AG10803 (cell line): Measurements from ENCODE around the gene PRKCH.

Experiments
- DNase-seq: peaks from one replicate; pipeline ENCODE4 v3.0.0; 2010; ENCODE audit warnings: low read depth
- H3K4me3 ChIP-seq: 2 replicates; pipeline ENCODE4 v1.5.1; 2011; ENCODE audit warnings: mild to moderate bottlenecking, low read length, control low read depth
- TF ChIP-seq, protein P1 (sequence below): conservative IDR thresholded peaks from 2 replicates; pipeline ENCODE4 v1.5.1; 2011; ENCODE audit warnings: mild to moderate bottlenecking, low read length, control low read depth, inconsistent platforms

PRKCH gene

DNA sequence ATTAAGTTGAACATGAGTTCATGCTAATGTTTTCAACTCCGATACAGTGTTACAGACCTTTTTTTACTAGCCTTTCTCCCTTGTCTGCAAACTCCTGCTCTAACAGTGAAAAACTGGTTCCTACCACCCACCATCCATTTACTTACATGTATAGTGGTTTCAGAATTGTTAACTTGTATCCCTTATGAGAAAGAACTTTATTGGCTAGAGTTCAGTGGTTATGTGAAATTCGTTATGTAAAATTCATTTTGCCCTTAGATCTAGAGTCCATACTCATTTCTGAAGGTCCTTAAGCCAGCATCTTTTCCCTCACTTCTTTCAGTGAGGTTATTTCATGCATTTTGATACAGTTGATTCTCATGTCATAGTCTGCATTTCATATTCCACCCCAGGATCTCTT is 51.0 kb downstream of the PRKCH start:
- TF ChIP-seq, protein P1, sequence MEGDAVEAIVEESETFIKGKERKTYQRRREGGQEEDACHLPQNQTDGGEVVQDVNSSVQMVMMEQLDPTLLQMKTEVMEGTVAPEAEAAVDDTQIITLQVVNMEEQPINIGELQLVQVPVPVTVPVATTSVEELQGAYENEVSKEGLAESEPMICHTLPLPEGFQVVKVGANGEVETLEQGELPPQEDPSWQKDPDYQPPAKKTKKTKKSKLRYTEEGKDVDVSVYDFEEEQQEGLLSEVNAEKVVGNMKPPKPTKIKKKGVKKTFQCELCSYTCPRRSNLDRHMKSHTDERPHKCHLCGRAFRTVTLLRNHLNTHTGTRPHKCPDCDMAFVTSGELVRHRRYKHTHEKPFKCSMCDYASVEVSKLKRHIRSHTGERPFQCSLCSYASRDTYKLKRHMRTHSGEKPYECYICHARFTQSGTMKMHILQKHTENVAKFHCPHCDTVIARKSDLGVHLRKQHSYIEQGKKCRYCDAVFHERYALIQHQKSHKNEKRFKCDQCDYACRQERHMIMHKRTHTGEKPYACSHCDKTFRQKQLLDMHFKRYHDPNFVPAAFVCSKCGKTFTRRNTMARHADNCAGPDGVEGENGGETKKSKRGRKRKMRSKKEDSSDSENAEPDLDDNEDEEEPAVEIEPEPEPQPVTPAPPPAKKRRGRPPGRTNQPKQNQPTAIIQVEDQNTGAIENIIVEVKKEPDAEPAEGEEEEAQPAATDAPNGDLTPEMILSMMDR = no peak
- no peak for DNase-seq
- no peak overlapping the region for H3K4me3 ChIP-seq

DNA sequence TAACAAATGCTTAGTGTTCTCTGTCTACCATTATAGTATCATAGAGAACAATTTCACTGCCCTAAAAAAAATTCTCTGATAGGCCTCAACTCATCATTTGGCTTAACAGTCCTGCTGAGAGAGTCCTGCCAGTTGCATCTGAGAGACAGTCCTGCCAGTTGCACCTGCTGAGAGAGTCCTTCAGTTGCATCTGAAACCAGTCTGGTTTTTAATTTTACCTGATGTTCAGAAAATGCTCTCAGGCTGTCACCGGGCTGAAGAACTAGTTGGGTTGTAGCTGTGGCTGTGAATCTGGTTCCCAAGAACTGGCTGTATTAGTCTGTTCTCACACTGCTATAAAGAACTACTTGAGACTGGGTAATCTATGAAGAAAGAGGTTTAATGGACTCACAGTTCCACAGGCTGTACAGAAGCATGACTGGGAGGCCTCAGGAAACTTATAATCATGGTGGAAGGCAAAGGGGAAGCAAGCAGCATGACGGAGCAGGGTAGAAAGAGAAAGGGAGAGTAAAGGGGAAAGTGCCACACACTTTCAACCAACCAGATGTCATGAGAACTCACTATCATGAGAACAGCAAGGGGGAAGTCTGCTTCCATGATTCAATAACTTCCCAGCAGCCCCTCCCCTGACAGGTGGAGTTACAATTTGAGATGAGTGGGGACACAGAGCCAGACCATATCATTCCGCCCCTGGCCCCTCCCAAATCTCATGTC is 51.6 kb downstream of the PRKCH start:
- no peak for DNase-seq
- H3K4me3 ChIP-seq = no peak overlapping the region
- TF ChIP-seq, protein P1 = no peak

DNA sequence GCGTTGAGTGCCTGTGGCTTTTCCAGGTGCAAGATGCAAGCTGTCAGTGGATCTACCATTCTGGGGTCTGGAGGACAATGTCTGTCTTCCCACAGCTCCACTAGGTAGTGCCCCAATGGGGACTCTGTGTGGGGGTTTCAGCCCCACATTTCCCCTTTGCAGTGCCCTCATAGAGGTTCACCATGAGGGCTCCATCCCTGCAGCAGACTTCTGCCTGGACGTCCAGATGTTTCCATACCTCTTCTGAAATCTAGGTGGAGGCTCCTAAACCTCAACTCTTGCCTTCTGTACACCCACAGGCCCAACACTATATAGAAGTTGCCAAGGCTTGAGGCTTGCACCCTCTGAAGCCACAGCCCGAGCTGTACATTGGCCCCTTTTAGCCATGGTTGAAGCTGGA is 52.9 kb downstream of the PRKCH start:
- TF ChIP-seq, protein P1 = no peak
- no peak overlapping the region for H3K4me3 ChIP-seq
- DNase-seq = no peak

DNA sequence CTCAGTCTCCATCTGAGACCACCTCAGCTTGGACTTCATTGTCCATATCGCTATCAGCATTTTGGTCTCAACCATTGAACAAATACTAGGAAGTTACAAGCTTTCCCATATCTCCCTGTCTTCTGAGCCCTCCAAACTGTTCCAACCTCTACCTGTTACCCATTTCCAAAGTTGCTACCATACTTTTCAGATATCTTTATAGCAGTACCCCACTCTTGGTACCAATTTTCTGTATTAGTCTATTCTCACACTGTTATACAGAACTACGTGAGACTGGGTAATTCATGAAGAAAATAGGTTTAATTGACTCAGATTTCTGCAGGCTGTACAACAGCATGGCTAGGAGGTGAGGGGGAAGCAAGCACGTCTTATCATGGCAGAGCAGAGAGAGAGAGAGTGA is 53.8 kb downstream of the PRKCH start:
- no peak overlapping the region for H3K4me3 ChIP-seq
- no peak for DNase-seq
- TF ChIP-seq, protein P1 = no peak

DNA sequence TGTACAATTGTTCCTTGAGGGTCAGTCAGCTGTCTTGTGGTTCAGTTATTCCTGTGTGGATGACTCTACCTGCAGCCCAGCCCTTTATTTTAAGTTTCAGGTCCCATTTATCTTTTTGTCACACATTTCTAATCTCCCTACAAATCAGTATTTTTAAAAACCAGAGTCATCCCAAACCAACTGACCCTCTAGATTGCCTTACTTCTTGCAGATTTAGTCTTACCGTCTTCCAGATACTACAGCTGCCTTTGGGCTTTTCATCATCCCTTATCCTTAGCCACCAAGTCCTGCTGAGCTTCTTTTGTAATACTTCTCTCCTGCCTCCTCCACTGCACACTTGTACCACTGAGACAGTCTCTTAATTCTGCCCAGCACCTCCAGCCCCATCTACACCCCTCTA is 54.9 kb downstream of the PRKCH start:
- DNase-seq = no peak
- TF ChIP-seq, protein P1 = no peak
- H3K4me3 ChIP-seq = no peak overlapping the region

DNA sequence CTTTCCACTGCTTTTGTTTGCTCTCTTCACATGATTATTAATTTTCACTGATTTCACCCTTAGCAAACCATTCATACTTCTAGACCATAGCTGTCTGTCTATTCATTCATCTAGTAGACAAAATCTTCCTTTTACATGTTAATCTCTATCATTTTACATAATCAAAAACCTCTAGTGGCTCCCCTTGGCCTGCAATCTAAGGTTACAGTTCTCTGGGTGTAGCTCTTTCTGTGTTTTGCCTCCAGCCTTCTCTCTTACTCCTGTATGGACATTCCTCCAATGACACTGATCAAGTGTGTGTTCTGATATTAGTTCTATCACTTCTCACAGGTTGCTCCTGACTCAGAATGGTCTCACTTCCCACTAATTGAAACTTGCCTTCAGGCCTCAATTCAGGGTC is 56.4 kb downstream of the PRKCH start:
- TF ChIP-seq, protein P1 = no peak
- no peak for DNase-seq
- no peak overlapping the region for H3K4me3 ChIP-seq

DNA sequence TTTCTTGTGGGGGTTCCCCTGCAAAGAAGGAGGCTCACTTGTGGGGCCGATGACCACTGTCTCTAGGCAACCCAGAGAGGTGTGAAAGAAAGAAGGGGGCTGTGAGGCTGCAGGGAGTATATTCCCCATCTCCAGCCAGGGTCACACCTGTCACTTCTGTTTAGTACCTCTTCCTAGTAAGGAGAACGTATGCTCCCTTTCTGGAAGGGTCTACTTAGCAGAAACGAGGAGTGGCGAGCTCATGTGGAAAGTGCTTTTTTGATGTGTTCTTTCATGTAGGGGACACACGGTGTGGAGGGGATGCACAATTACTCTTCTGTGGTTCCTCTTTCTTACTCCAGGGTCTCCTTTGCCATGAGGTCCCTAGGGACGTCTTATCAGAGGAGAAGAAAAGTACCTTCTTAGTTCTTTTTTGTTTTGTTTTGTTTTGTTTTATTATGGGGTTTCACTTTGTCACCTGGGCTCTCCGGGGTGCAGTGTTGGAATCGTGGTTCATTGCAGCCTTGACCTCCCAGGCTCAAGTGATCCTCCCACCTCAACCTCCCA is 58.3 kb downstream of the PRKCH start:
- TF ChIP-seq, protein P1 = no peak
- no peak for DNase-seq
- H3K4me3 ChIP-seq = no peak overlapping the region
